Mucosa of descending colon (tissue), 3 donors: ENCODE data around the gene URAD. TPM values are rescaled to one million over a fixed set of nuclear protein-coding genes. Genes with fewer than 3 reads are reported as not detected.

Experiments
- ATAC-seq: fragments of 200-7000 bp; cut with Tn5 transposase; one replicate; pipeline ENCODE4 v1.9.1; 2020; ENCODE audit warnings: mild to moderate bottlenecking, moderate library complexity
- DNase-seq, 3 donors: peaks; one replicate each; pipeline ENCODE4 v3.0.0-alpha.2; 2020
- H3K36me3 ChIP-seq: fragments of 200-600 bp; one replicate; pipeline ENCODE4 v1.8.0; 2021; ENCODE audit warnings: low read depth, mild to moderate bottlenecking
- H3K4me1 ChIP-seq: fragments of 200-600 bp; one replicate; pipeline ENCODE4 v1.8.0; 2021; ENCODE audit warnings: low read depth, mild to moderate bottlenecking
- H3K4me3 ChIP-seq: fragments of 200-600 bp; one replicate; pipeline ENCODE4 v1.8.0; 2021; ENCODE audit warnings: mild to moderate bottlenecking
- H3K9me3 ChIP-seq: fragments of 200-600 bp; one replicate; pipeline ENCODE4 v1.8.0; 2021; ENCODE audit warnings: mild to moderate bottlenecking
- intact Hi-C, 2 donors: fragments of 100-400 bp; cut with DNase I in 1 of 2; cut with micrococcal nuclease in 1 of 2; formaldehyde crosslinking; loops; one replicate each; pipeline versions ENCODE4 v1.11.0 to v1.11.1; 2022; cut with DNase I, micrococcal nuclease
- total RNA-seq, 3 donors: library from RNA; stranded (reverse); fragmentation: NEBNext Ultra II Directional in 2 of 3; extraction: Animal tissue kit (Norgen Biotek cat#: 25700) in 2 of 3; gene quantifications; one replicate each; pipeline versions ENCODE4 v1.2.1 to v1.2.4, GENCODE V29; 2021 to 2023
- TF ChIP-seq, protein P1 (sequence below): fragments of 200-600 bp; IDR thresholded peaks from one replicate; pipeline ENCODE4 v1.8.0; 2022; ENCODE audit warnings: antibody characterized with exemption, mild to moderate bottlenecking
- donor health status: DM: no; HTN: no; CAD: no; lungs with moderate emphysema.
- donor health status: DM: no; HTN: no; CAD: no.
- donor health status: DM: no; HTN: yes; CAD: no.

URAD gene
- total RNA-seq, 3 donors from 2014 or later = 17.9 to 62.9 (median 23.9) TPM

DNA sequence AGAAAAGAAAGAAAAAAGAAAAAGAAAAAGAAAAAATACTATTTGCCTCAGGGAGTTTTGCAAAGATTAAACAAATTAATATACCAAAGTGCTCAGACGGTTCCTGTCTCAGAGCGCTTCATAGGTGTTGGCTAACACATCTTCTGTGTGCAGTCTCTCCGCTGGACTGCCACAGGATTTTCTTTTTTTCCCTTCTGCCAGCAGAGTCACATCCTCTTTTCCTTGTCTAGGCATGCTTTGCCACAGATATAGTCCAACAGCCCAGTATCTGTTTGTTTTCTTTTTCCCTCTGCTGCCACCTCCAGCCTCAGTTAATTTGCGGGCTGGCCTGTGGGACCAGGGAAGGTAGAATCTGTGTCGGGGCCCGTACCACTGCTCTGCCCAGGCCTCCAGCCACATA, 3.4 kb upstream of the URAD start:
- intact Hi-C loops = no loop called here
- H3K4me1 ChIP-seq = no peaks in the 10 kb centered on the region
- H3K4me3 ChIP-seq = no peak overlapping the region
- DNase-seq (no peak), ATAC-seq (no peak)
- TF ChIP-seq, protein P1, sequence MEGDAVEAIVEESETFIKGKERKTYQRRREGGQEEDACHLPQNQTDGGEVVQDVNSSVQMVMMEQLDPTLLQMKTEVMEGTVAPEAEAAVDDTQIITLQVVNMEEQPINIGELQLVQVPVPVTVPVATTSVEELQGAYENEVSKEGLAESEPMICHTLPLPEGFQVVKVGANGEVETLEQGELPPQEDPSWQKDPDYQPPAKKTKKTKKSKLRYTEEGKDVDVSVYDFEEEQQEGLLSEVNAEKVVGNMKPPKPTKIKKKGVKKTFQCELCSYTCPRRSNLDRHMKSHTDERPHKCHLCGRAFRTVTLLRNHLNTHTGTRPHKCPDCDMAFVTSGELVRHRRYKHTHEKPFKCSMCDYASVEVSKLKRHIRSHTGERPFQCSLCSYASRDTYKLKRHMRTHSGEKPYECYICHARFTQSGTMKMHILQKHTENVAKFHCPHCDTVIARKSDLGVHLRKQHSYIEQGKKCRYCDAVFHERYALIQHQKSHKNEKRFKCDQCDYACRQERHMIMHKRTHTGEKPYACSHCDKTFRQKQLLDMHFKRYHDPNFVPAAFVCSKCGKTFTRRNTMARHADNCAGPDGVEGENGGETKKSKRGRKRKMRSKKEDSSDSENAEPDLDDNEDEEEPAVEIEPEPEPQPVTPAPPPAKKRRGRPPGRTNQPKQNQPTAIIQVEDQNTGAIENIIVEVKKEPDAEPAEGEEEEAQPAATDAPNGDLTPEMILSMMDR = no peak
- no peaks in the 10 kb centered on the region for H3K9me3 ChIP-seq
- H3K36me3 ChIP-seq = no peaks in the 10 kb centered on the region

DNA sequence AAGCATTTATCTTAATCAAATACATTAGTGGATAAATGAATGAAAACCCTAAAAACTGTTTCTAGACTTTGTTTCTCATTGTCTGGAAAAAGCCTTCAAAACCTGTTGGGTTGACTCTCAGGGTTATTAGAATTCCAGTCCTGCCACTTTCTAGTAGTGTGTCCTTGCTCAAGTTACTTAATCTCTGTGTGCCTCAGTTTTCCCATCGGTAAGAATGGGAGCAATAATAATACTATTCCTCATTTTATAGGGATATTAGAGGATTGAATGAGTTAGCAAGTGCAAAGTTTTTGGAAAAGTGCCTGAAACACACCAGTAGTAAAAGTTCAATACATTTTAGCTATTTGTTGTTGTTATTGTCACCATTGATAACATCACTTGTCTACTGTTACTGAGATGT, 2.9 kb downstream of the URAD start:
- Histone ChIP-seq H3K4me1 (no peaks in the 10 kb centered on the region), H3K36me3 (no peaks in the 10 kb centered on the region), H3K9me3 (no peaks in the 10 kb centered on the region), H3K4me3 (no peak overlapping the region)
- TF ChIP-seq, protein P1 = no peak
- intact Hi-C loops = loop anchor here (10.0 kb wide), 3 partner anchors 151 to 621 kb away; no protein-coding TSS in a partner anchor
- DNase-seq (no peak), ATAC-seq (no peak)

DNA sequence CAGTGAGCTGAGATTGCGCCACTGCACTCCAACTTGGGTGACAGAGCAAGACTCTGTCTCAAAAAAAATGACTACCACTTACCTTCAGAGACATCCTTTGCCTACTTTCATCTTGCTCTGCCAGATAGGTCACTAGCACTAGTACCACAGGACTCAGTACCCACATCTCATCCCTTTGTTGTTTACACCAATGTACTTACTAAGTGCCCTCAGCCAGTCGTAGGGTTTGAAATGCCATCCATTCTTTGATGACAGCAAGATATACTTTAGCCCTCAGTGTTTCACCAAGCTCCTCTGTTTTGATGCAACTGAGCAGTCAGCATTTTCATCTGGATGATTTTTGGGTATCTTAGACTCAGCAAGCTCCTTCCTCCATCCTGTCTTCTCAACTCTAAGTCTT, 6.1 kb downstream of the URAD start:
- intact Hi-C loops = loop anchor here (5.0 to 10.0 kb wide), 4 partner anchors 148 to 620 kb away; no protein-coding TSS in a partner anchor
- no peak for ATAC-seq
- DNase-seq = no peak
- no peak overlapping the region for H3K4me3 ChIP-seq
- H3K9me3 ChIP-seq = no peaks in the 10 kb centered on the region
- H3K4me1 ChIP-seq = no peaks in the 10 kb centered on the region
- TF ChIP-seq, protein P1 = no peak
- no peaks in the 10 kb centered on the region for H3K36me3 ChIP-seq

DNA sequence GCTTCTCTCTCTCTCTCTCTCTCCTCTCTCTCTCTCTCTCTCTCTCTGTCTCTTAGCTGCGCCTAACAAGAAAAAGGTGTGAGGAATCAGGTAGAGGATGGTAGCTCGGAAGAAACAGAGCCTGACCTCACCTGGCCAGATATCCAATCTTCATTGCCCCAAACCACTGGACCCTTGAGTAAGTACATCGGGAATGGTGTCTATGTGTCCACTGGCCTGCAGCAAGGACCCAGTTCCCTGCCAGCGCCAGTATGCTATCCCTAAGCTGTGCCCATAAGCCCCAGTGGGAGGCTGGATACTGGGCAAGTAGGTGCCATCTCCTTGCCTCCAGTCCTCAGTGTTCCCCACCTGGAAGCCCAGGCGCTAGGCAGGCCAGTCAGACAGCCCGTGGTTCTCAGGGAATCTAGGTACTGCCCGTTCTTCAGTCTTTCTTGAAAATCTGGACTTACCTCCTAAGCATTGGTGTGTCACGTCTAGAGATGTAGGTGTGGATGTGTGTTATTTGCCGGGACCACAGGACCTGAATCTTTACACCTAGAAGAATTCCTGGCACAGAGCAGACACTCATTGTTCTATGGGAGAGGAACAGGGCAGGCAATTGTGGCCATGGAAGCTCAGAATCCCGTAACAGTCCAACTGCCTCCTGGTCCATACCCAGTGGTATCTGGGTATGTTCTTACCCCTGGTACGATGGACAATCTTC, 7.3 kb downstream of the URAD start:
- intact Hi-C loops = loop anchor here (5.0 to 10.0 kb wide), 4 partner anchors 146 to 619 kb away; no protein-coding TSS in a partner anchor
- Histone ChIP-seq H3K36me3 (no peaks in the 10 kb centered on the region), H3K9me3 (no peaks in the 10 kb centered on the region), H3K4me3 (no peak overlapping the region), H3K4me1 (no peaks in the 10 kb centered on the region)
- DNase-seq (peak in 2 of 3 donors; percentile 32 to 56), ATAC-seq (no peak)
- TF ChIP-seq, protein P1 = no peak

DNA sequence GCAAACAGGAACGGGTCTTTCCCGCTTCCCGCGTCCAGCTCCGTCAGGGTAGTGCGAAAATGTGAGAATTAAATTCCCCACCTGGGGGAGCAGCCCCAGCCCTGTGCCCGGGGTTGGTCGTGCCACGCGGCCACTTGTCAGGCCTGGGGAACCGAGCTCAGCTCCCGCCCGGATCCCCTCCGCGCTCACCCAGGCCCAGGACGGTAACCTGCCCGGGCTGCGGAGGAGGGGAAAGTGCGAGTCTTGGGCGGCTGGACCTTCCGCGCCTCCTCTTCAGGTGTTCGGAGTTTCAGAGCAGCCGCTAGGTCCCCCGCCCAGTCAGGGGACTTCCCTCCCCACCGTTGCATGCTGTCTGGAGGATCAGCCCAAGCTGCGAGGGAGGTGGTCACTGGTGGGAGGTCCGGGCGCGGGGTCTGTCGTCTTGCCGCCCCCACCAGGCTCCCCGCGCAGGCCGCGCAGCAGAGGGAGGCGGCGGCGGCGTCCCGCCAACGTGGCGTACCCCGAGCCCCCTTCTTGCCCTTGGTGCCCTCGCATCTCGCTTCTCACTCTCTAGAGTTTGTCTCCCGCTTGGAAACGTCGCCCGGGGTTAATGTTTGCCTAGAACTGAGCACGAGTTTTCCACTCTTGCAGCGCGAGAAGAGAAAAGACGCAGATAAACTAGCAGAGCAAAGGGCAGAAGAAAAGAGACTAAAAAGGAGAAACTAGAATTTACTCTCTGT, 8.1 kb downstream of the URAD start:
- TF ChIP-seq, protein P1 = no peak
- Histone ChIP-seq H3K9me3 (no peaks in the 10 kb centered on the region), H3K36me3 (no peaks in the 10 kb centered on the region), H3K4me3 (peak overlapping the region; percentile 21), H3K4me1 (no peaks in the 10 kb centered on the region)
- ATAC-seq = peak; percentile 32
- DNase-seq = peak; percentile 55 to 79 (median 74)
- intact Hi-C loops = loop anchor here (5.0 to 10.0 kb wide), 4 partner anchors 146 to 618 kb away; no protein-coding TSS in a partner anchor
